ENCODE data around the gene SLC25A29. TPM values are rescaled to one million over a fixed set of nuclear protein-coding genes. Genes with fewer than 3 reads are reported as not detected.

Gene SLC25A29
- total and polyA plus RNA-seq, 2 of the 8 experiments (the other 6 are each of a cell fraction or from before 2014, with no cell fraction given): 135 to 177 TPM

DNA sequence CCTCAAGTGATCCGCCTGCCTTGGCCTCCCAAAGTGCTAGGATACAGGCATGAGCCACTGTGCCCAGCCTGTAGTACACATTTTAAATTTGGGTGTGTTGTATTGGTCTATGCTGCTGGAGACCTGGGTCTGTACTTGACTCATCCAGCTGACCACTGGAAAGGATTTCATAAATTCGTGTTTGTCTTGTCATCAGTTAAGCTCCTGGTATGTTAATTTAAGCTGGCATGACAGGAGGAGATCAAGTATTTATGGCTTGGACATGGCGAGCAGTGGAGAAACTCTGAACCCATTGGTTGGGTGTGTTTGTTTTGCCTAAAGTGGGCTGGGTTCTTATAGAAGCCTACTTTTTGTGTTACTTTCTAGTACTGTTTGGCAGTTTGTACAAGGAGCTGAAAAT is 43.1 kb downstream of the SLC25A29 start:
- Histone ChIP-seq H3K56ac (replicated peaks; ENCODE audit: insufficient read length, low read depth, low read length) (no peak overlapping the region), H4K91ac (replicated peaks; ENCODE audit: insufficient read length, low read length) (no peak overlapping the region), H3K79me2 (ENCODE audit: control insufficient read depth in 1 of 2, insufficient read depth in 2 of 2, low read length in 2 of 2) (peaks cover 21 to 96% of the 10 kb centered on the region in 2 experiments), H2AK5ac (ENCODE audit: low read depth, low read length) (no peak overlapping the region), H3K4me1 (replicated peaks in 1 of 4; ENCODE audit: control insufficient read depth in 3 of 4, insufficient read depth in 4 of 4, low read length in 3 of 4) (peaks cover 0 to 4% (median 0%) of the 10 kb centered on the region in 4 experiments; a peak in 1 of 7 replicates), H3K9me3 (ENCODE audit: insufficient read depth in 2 of 2, low read depth in 1 of 2, low read length in 1 of 2) (no peaks in the 10 kb centered on the region), H2BK20ac (ENCODE audit: low read length) (no peak overlapping the region), H4K5ac (ENCODE audit: insufficient read length, low read depth, low read length) (no peak overlapping the region), H4K8ac (ENCODE audit: extremely low read depth, insufficient read depth, low read length) (no peak overlapping the region), H3K23me2 (ENCODE audit: low read depth, low read length) (no peaks in the 10 kb centered on the region), H3K14ac (ENCODE audit: insufficient read length) (no peak overlapping the region), H3K79me1 (ENCODE audit: low read depth, low read length) (peaks cover 12% of the 10 kb centered on the region), H2AFZ (ENCODE audit: low read length) (no peak overlapping the region), H2BK120ac (replicated peaks; ENCODE audit: low read depth, low read length) (no peak overlapping the region), H3K23ac (ENCODE audit: insufficient read length) (no peak overlapping the region), H3K36me3 (ENCODE audit: control insufficient read depth in 2 of 4, insufficient read depth in 4 of 4, low read length in 3 of 4) (peaks cover 2 to 32% (median 7%) of the 10 kb centered on the region in 4 experiments; a peak in 6 of 8 replicates), H2BK12ac (ENCODE audit: low read depth, low read length) (no peak overlapping the region), H3K4me2 (ENCODE audit: insufficient read depth in 1 of 2, low read depth in 2 of 2, low read length in 2 of 2) (no peak overlapping the region), H3K27me3 (replicated peaks in 1 of 4; ENCODE audit: control insufficient read depth in 3 of 4, extremely low read depth in 1 of 4, insufficient read depth in 3 of 4, low read length in 3 of 4) (no peaks in the 10 kb centered on the region), H4K20me1 (replicated peaks in 1 of 2; ENCODE audit: control insufficient read depth in 1 of 2, insufficient read depth in 2 of 2, low read length in 2 of 2) (peaks cover 18 to 34% of the 10 kb centered on the region in 2 experiments), H2BK15ac (ENCODE audit: low read length) (no peak overlapping the region), H3K9ac (replicated peaks in 1 of 4; ENCODE audit: extremely low read depth in 1 of 4, low read depth in 3 of 4, low read length in 3 of 4) (no peak overlapping the region), H3K27ac (ENCODE audit: low read depth, low read length) (no peak overlapping the region), H2BK5ac (ENCODE audit: low read depth, low read length) (no peak overlapping the region), H3K4ac (replicated peaks; ENCODE audit: insufficient read length, low read depth, low read length) (no peak overlapping the region), H3K4me3 (ENCODE audit: extremely low read depth in 1 of 4, insufficient read depth in 2 of 4, low read depth in 3 of 4, low read length in 4 of 4) (no peak overlapping the region), H3K18ac (ENCODE audit: extremely low read depth, low read length) (no peak overlapping the region)
- 86% methylated on average over 3 of the region's 3 CpGs; no CpG with 5 or more reads in 1 of the 2 experiments for WGBS, 2 experiments (ENCODE audit: extremely low coverage in 1 of 2, insufficient coverage in 1 of 2, insufficient read length in 1 of 2, insufficient replicate concordance in 2 of 2, low coverage in 1 of 2, low lambda C conversion rate in 2 of 2, missing lambda C conversion rate in 1 of 2)
- ChIA-PET POLR2A (ENCODE audit: partially characterized antibody) (interaction anchor here (0.9 kb wide), 1 partner anchor 14 kb away, joined by 3 read pairs; no protein-coding TSS in a partner anchor), CTCF (ENCODE audit: partially characterized antibody) (interaction anchor here (0.8 to 1.8 kb wide), 5 partner anchors 9 to 22 kb away, joined by 3 to 7 read pairs (median 4); no protein-coding TSS in a partner anchor)
- no peak for DNase-seq (ENCODE audit: low read depth in 1 of 2, low spot score in 2 of 2)
- FAIRE-seq: no peak
- no peak for TF ChIP-seq CREB1 (IDR thresholded peaks at IDR 0.05)
- TF ChIP-seq RBBP5 (IDR thresholded peaks at IDR 0.05; ENCODE audit: borderline replicate concordance, low read depth, low read length): no peak
- TF ChIP-seq SIN3A (conservative IDR thresholded peaks at IDR 0.05 in 1 of 2, IDR thresholded peaks at IDR 0.05 in 1 of 2; ENCODE audit: low read depth in 1 of 2, low read length in 2 of 2): no peak
- TF ChIP-seq KDM5A (IDR thresholded peaks at IDR 0.05; ENCODE audit: low read length): no peak
- no peak for TF ChIP-seq BCL11A (IDR thresholded peaks at IDR 0.05; ENCODE audit: low read depth in 2 of 2, low read length in 2 of 2)
- TF ChIP-seq TBP (IDR thresholded peaks at IDR 0.05; ENCODE audit: low read depth, low read length): no peak
- no peak for TF ChIP-seq FOSL1 (IDR thresholded peaks at IDR 0.05; ENCODE audit: insufficient read depth, low read depth, low read length)
- TF ChIP-seq, protein P1, sequence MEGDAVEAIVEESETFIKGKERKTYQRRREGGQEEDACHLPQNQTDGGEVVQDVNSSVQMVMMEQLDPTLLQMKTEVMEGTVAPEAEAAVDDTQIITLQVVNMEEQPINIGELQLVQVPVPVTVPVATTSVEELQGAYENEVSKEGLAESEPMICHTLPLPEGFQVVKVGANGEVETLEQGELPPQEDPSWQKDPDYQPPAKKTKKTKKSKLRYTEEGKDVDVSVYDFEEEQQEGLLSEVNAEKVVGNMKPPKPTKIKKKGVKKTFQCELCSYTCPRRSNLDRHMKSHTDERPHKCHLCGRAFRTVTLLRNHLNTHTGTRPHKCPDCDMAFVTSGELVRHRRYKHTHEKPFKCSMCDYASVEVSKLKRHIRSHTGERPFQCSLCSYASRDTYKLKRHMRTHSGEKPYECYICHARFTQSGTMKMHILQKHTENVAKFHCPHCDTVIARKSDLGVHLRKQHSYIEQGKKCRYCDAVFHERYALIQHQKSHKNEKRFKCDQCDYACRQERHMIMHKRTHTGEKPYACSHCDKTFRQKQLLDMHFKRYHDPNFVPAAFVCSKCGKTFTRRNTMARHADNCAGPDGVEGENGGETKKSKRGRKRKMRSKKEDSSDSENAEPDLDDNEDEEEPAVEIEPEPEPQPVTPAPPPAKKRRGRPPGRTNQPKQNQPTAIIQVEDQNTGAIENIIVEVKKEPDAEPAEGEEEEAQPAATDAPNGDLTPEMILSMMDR (IDR thresholded peaks at IDR 0.05; ENCODE audit: control extremely low read depth in 1 of 3, insufficient read depth in 1 of 3, low read depth in 1 of 3, low read length in 3 of 3): no peak
- TF ChIP-seq SRF (IDR thresholded peaks at IDR 0.05; ENCODE audit: low read depth, low read length): no peak
- TF ChIP-seq RAD21 (IDR thresholded peaks at IDR 0.05 in 1 of 2, conservative IDR thresholded peaks at IDR 0.05 in 1 of 2; ENCODE audit: low read depth in 2 of 2, low read length in 2 of 2): no peak
- TF ChIP-seq PHF8 (conservative IDR thresholded peaks at IDR 0.05; ENCODE audit: low read depth, low read length): no peak

Data from H1 (cell line).